D721Med (cell line): ENCODE data around the gene FARS2.

Experiments used
- DNase-seq: peaks from one replicate; pipeline ENCODE4 v3.0.0; 2011; ENCODE audit warnings: low spot score; ENCODE audit not compliant: insufficient read length
- FAIRE-seq: peaks from 2 replicates; lab custom pipeline; 2011; peaks lifted over from hg19 to GRCh38; lab: Jason Lieb, UNC
- TF ChIP-seq, protein P1 (sequence below): IDR thresholded peaks from 2 replicates; pipeline ENCODE4 v1.5.1; 2012; ENCODE audit warnings: mild to moderate bottlenecking, control low read depth; ENCODE audit not compliant: insufficient read depth; ENCODE audit errors: missing control alignments

FARS2 gene

DNA sequence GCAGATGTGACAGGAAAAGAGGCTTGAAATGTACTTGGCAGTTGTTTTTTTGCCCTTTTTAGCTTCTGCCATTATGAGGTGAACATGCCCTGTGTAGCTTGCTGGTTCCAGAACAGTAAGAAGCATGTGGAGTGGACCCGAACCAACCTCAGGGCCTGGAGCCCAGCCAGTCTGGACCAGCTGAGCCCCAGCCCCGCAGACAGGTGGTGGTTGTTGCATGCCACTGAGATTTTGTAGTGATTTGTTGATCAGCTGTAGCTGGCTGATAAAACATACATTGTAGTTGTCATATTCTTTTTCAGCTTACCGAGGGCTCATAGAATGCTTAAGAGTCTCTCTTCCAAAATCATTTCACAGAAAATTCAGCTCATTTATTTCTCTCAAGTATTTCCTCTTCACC, 182.2 kb downstream of the FARS2 start:
- DNase-seq: no peak
- no peak for FAIRE-seq
- TF ChIP-seq, protein P1, sequence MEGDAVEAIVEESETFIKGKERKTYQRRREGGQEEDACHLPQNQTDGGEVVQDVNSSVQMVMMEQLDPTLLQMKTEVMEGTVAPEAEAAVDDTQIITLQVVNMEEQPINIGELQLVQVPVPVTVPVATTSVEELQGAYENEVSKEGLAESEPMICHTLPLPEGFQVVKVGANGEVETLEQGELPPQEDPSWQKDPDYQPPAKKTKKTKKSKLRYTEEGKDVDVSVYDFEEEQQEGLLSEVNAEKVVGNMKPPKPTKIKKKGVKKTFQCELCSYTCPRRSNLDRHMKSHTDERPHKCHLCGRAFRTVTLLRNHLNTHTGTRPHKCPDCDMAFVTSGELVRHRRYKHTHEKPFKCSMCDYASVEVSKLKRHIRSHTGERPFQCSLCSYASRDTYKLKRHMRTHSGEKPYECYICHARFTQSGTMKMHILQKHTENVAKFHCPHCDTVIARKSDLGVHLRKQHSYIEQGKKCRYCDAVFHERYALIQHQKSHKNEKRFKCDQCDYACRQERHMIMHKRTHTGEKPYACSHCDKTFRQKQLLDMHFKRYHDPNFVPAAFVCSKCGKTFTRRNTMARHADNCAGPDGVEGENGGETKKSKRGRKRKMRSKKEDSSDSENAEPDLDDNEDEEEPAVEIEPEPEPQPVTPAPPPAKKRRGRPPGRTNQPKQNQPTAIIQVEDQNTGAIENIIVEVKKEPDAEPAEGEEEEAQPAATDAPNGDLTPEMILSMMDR: no peak

- no peak for FAIRE-seq
- DNase-seq: no peak
- TF ChIP-seq, protein P1: no peak
Measured at GRCh38 chr6:5446362-5447075, 185.2 kb downstream of the FARS2 start.

DNA sequence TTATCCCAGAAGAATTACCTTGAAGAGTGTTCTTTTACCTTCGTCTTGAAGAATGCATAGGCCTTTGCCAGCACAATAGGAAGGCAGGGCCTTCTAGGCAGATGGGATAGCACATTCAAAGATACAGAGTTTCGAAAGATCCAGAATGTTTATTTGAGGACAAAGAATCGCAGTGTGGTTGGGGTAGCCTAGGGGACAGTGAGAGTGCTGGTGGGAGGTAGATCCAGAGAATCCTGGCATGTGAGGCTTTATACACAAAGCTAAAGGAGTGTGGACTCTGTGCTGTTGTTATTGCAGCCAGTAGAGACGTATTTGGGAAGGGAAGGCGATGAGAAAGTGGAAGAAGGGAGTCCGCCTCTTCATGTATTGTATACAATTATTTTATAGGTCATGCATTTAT, 186.6 kb downstream of the FARS2 start:
- FAIRE-seq: no peak

DNA sequence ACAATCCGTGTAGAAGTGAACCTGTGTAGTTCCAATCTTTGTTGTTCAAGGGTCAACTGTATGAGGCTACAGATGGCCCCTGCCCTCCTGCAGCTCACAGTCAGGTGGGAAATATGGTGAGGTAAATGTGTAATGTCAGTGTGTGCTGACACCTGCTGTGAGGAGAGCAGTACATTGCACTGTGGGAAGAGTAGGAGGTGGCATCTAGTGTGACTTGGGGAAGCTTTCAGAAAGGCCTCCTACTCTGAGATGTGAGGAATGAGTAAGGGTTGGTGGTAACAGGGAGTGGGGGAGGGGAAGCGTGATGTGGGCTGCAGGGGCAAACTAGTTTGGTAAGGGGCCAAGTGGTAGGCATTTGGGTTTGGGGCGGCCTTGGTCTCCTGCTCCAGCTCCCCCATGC, 188.8 kb downstream of the FARS2 start:
- FAIRE-seq (no peak), DNase-seq (no peak)
- TF ChIP-seq, protein P1: no peak

More for the DNA sequence above, 186.6 kb downstream of the FARS2 start:
- TF ChIP-seq, protein P1: no peak
- DNase-seq: no peak

GRCh38 chr6:5453546-5453945, 192.2 kb downstream of the FARS2 start:
- TF ChIP-seq, protein P1: no peak
- no peak for DNase-seq
- FAIRE-seq: no peak

DNA sequence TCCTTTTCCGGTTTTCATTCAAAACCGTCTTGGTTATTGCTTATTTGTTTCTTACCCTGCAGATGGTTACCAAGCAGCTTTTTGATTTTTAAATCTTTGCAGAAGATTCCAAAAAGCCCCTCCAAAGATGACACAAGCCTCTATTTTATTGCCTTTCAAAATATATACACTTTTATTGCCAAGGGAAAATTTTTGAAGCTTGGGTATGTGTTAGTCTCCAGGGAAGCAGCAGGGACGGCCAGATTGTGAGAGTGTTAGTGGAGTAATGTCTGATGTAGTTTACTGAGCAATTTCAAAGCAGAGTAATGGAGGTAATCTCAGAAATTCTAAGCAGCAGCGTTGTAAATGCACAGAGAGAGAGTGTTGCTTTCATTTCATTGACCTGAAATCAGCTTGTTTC, 193.8 kb downstream of the FARS2 start:
- no peak for DNase-seq
- TF ChIP-seq, protein P1: no peak
- FAIRE-seq: no peak

DNA sequence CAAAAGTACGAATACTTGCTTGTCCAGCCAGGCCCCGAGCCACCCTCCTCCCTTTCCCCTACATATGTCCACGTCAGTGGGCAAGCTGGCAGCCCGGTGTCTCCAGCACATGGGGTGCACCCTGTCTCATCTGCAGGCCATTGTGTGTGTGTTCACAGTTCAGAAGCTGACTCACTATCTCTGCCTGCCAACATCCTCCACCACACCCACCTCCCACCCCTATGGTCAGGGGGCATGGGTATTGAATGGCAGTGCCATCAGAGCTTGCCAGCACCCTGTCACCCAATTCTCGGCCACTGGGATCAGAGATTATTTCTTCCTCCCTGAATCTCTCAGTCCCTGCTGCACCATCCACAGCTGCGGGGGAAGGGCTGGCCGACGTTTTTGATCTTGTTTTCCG, 195.7 kb downstream of the FARS2 start:
- TF ChIP-seq, protein P1: no peak
- FAIRE-seq (no peak), DNase-seq (no peak)
